GM18511 (cell line): ENCODE measurements around the gene CALHM5.

ENCODE experiments used
- ATAC-seq: cut with Tn5 transposase; IDR thresholded peaks from one replicate; pipeline ENCODE4 v1.9.1; 2021; ENCODE audit warnings: mild to moderate bottlenecking, moderate library complexity; ENCODE audit not compliant: unreplicated experiment

The CALHM5 gene

GRCh38 chr6:116545651-116546050 lies 34.2 kb downstream of the CALHM5 start, which contains the start of gene TRAPPC3L:
TSS of gene TRAPPC3L (minus strand) at chr6:116545684. CDS start at chr6:116545514, 170 bp downstream.
- no peak for ATAC-seq

- ATAC-seq, result no peak
Observed at GRCh38 chr6:116547358-116547757, 35.9 kb downstream of the CALHM5 start.

- ATAC-seq, result no peak
Observed at GRCh38 chr6:116550796-116551195, 39.4 kb downstream of the CALHM5 start.

GRCh38 chr6:116553451-116553850 lies 42.0 kb downstream of the CALHM5 start, which contains the start of gene CALHM4:
TSS of gene CALHM4 (plus strand) at chr6:116553751. CDS start at chr6:116553794, 43 bp downstream.
- no peak for ATAC-seq

GRCh38 chr6:116556065-116556464 lies 44.6 kb downstream of the CALHM5 start:
- no peak for ATAC-seq

- ATAC-seq, result no peak
Observed at GRCh38 chr6:116556814-116557415, 45.5 kb downstream of the CALHM5 start.

- no peak for ATAC-seq
Observed at GRCh38 chr6:116557893-116558292, 46.5 kb downstream of the CALHM5 start.

- ATAC-seq, result no peak
Observed at GRCh38 chr6:116560130-116560529, 48.7 kb downstream of the CALHM5 start.

GRCh38 chr6:116561377-116562018 lies 50.1 kb downstream of the CALHM5 start:
- peak; percentile 73 for ATAC-seq

- no peak for ATAC-seq
Observed at GRCh38 chr6:116562019-116562403, 50.6 kb downstream of the CALHM5 start.

GRCh38 chr6:116562614-116563013 lies 51.2 kb downstream of the CALHM5 start:
- no peak for ATAC-seq

GRCh38 chr6:116563830-116564229 lies 52.4 kb downstream of the CALHM5 start:
- no peak for ATAC-seq

- ATAC-seq, result no peak
Observed at GRCh38 chr6:116564311-116564710, 52.9 kb downstream of the CALHM5 start.

GRCh38 chr6:116564921-116565872 lies 53.8 kb downstream of the CALHM5 start:
- no peak for ATAC-seq

GRCh38 chr6:116568111-116568510 lies 56.7 kb downstream of the CALHM5 start:
- no peak for ATAC-seq

- no peak for ATAC-seq
Observed at GRCh38 chr6:116568821-116569755, 57.6 kb downstream of the CALHM5 start.

- ATAC-seq, result peak; percentile 94
Observed at GRCh38 chr6:116570856-116571682, 59.6 kb downstream of the CALHM5 start, which contains the start of gene RWDD1. TSS of gene RWDD1 (plus strand) at chr6:116571504. CDS start at chr6:116571583, 79 bp downstream.

GRCh38 chr6:116571683-116572000 lies 60.2 kb downstream of the CALHM5 start:
- no peak for ATAC-seq

GRCh38 chr6:116572162-116572561 lies 60.7 kb downstream of the CALHM5 start:
- ATAC-seq, result no peak
